B cell (primary cell): Measurements from ENCODE around the gene STXBP1. TPM values are rescaled to one million over a fixed set of nuclear protein-coding genes. Genes with fewer than 3 reads are reported as not detected.

Experiments used
- ATAC-seq: fragments of 200-7000 bp; cut with Tn5 transposase; one replicate; pipeline ENCODE4 v1.10.0; 2021; ENCODE audit warnings: low read depth, mild to moderate bottlenecking, moderate number of reproducible peaks, moderate library complexity
- CTCF ChIA-PET: fragments of 350-600 bp; sonication (Branson Sonifier 250); formaldehyde crosslinking; loops from one replicate; lab custom pipeline; 2021; ENCODE audit warnings: antibody characterized with exemption, inconsistent platforms; lab: Charles Lee
- POLR2A ChIA-PET: fragments of 350-600 bp; sonication (Branson Sonifier 250); formaldehyde crosslinking; loops from one replicate; lab custom pipeline; 2021; ENCODE audit warnings: antibody characterized with exemption; lab: Charles Lee
- DNase-seq: peaks from one replicate; pipeline ENCODE4 v3.0.0; 2013
- H2AFZ ChIP-seq: 2 replicates; pipeline ENCODE4 v1.6.1; 2012; ENCODE audit warnings: mild to moderate bottlenecking, low read depth, low read length; ENCODE audit not compliant: insufficient read depth, poor library complexity, severe bottlenecking
- H3K27ac ChIP-seq, 2 donors: 1 replicate in 1 of 2; 2 replicates in 1 of 2; pipeline ENCODE4 v1.5.1; 2012 to 2013; ENCODE audit warnings: low read length in 2 of 2, mild to moderate bottlenecking in 2 of 2, moderate library complexity in 1 of 2
- H3K27me3 ChIP-seq, 4 experiments: fragments of 200-600 bp in 1 of 4; sonication (generic) in 1 of 4; replicated peaks in 1 of 4; 1 replicate in 2 of 4; 2 replicates in 2 of 4; pipeline versions ENCODE4 v1.6.1 to v1.7.0; 2013 to 2016; ENCODE audit warnings: low read length in 3 of 4, mild to moderate bottlenecking in 2 of 4, mixed read lengths in 1 of 4, moderate library complexity in 1 of 4; ENCODE audit not compliant: insufficient read depth in 4 of 4, control insufficient read depth in 3 of 4; ENCODE audit errors: control extremely low read depth in 1 of 4
- H3K36me3 ChIP-seq, 2 experiments: replicated peaks in 1 of 2; 1 replicate in 1 of 2; 2 replicates in 1 of 2; pipeline versions ENCODE4 v1.6.1 to v1.7.1; 2013; ENCODE audit warnings: low read length in 1 of 2; ENCODE audit not compliant: insufficient read depth in 2 of 2, control insufficient read depth in 1 of 2; ENCODE audit errors: control extremely low read depth in 1 of 2, extremely low read depth in 1 of 2
- H3K4me1 ChIP-seq, 2 donors: fragments of 200-600 bp in 1 of 2; sonication (generic) in 1 of 2; 1 replicate in 1 of 2; 2 replicates in 1 of 2; pipeline versions ENCODE4 v1.5.1 to v1.6.1; 2013 to 2017; ENCODE audit warnings: low read length in 2 of 2; ENCODE audit not compliant: control insufficient read depth in 2 of 2, insufficient read depth in 2 of 2
- H3K4me2 ChIP-seq: replicated peaks from 2 replicates; pipeline ENCODE3; 2012; ENCODE audit warnings: mild to moderate bottlenecking, low read depth, low read length; ENCODE audit not compliant: poor library complexity, severe bottlenecking
- H3K4me3 ChIP-seq, 5 experiments: fragments of 200-600 bp in 1 of 5; sonication (generic) in 1 of 5; 1 replicate in 3 of 5; 2 replicates in 2 of 5; pipeline versions ENCODE4 v1.5.1 to v1.7.0; 2011 to 2016; ENCODE audit warnings: low read length in 4 of 5, mild to moderate bottlenecking in 4 of 5, low read depth in 2 of 5, control low read depth in 1 of 5, moderate library complexity in 1 of 5; ENCODE audit not compliant: insufficient read depth in 1 of 5; ENCODE audit errors: control extremely low read depth in 1 of 5, extremely low read depth in 1 of 5
- H3K79me2 ChIP-seq: fragments of 200-600 bp; sonication (generic); one replicate; pipeline ENCODE4 v1.6.0; 2016; ENCODE audit warnings: low read length; ENCODE audit not compliant: control insufficient read depth, insufficient read depth
- H3K9ac ChIP-seq: fragments of 200-600 bp; sonication (generic); 2 replicates; pipeline ENCODE4 v1.6.1; 2017; ENCODE audit warnings: mild to moderate bottlenecking, low read length, moderate library complexity
- H3K9me3 ChIP-seq, 3 donors: one replicate each; pipeline versions ENCODE4 v1.6.1 to v1.7.1; 2013; ENCODE audit warnings: low read length in 2 of 3; ENCODE audit not compliant: control insufficient read depth in 2 of 3, insufficient read depth in 1 of 3; ENCODE audit errors: control extremely low read depth in 1 of 3
- H4K20me1 ChIP-seq: 2 replicates; pipeline ENCODE4 v1.6.0; 2012; ENCODE audit warnings: mild to moderate bottlenecking, low read length; ENCODE audit not compliant: insufficient read depth, control insufficient read depth, poor library complexity, severe bottlenecking
- H3K27ac Mint-ChIP-seq: one replicate; pipeline ENCODE4 v1.8.0; 2021; ENCODE audit warnings: mixed read lengths
- H3K27me3 Mint-ChIP-seq: one replicate; pipeline ENCODE4 v1.8.0; 2021; ENCODE audit warnings: mixed read lengths
- H3K4me1 Mint-ChIP-seq: one replicate; pipeline ENCODE4 v1.8.0; 2021; ENCODE audit warnings: mixed read lengths
- H3K4me3 Mint-ChIP-seq: one replicate; pipeline ENCODE4 v1.8.0; 2021; ENCODE audit warnings: mixed read lengths
- H3K9me3 Mint-ChIP-seq: one replicate; pipeline ENCODE4 v1.8.0; 2022; ENCODE audit warnings: mixed read lengths; ENCODE audit not compliant: insufficient read depth
- CTCF ChIP-seq: fragments of 200-600 bp; IDR thresholded peaks from one replicate; pipeline ENCODE4 v1.8.0; 2022; ENCODE audit warnings: antibody characterized with exemption, mild to moderate bottlenecking
- EZH2 ChIP-seq: IDR thresholded peaks from 2 replicates; pipeline ENCODE4 v1.6.1; 2012; ENCODE audit warnings: borderline replicate concordance, low read depth, mild to moderate bottlenecking, moderate library complexity, low read length; ENCODE audit not compliant: insufficient read depth, poor library complexity, severe bottlenecking
- WGBS: methylation state at CpG from one replicate; pipeline ENCODE4 v1.1.5; 2013; ENCODE audit warnings: missing lambda C conversion rate; ENCODE audit not compliant: insufficient coverage; 5-methylcytosine and 5-hydroxymethylcytosine counted together
- intact Hi-C: fragments of 100-400 bp; cut with micrococcal nuclease; formaldehyde crosslinking; loops from one replicate; pipeline ENCODE4 v1.10.0; 2022
- polyA plus RNA-seq: library from polyadenylated mRNA; depleted of rRNA; stranded (reverse); fragments of >200 nt; gene quantifications from 2 replicates; pipeline ENCODE4 v1.2.3, GENCODE V29; 2012
- total RNA-seq, 2 donors: library from RNA; stranded (reverse); fragments of 120-200 nt in 1 of 2; gene quantifications; 1 replicate in 1 of 2; 2 replicates in 1 of 2; pipeline versions ENCODE4 v1.2.3 to v1.2.4, GENCODE V29; 2013 to 2022

STXBP1 gene
- total and polyA plus RNA-seq, 2 donors (not counting 1 experiment from before 2014, with no cell fraction given), result 0.62 TPM; not detected in 1

- H2AFZ ChIP-seq, result no peak overlapping the region
- no peak overlapping the region for H3K27ac ChIP-seq
- peaks cover 0 to 3% (median 0%) of the 10 kb centered on the region in 4 experiments for H3K27me3 ChIP-seq
- POLR2A ChIA-PET, result no interaction called here
- CTCF ChIA-PET, result no interaction called here
- intact Hi-C loops, result no loop called here
- H3K4me3 Mint-ChIP-seq, result no peak overlapping the region
- H3K36me3 ChIP-seq, result no peaks in the 10 kb centered on the region
- H4K20me1 ChIP-seq, result no peaks in the 10 kb centered on the region
- no peak overlapping the region for H3K9ac ChIP-seq
- no peak overlapping the region for H3K27ac Mint-ChIP-seq
- no peak overlapping the region for H3K4me3 ChIP-seq
- peaks cover 23% of the 10 kb centered on the region for H3K27me3 Mint-ChIP-seq
- no peaks in the 10 kb centered on the region for H3K4me1 ChIP-seq
- H3K9me3 Mint-ChIP-seq, result no peaks in the 10 kb centered on the region
- H3K4me1 Mint-ChIP-seq, result no peaks in the 10 kb centered on the region
- no peak for ATAC-seq
- no peak for DNase-seq
- H3K4me2 ChIP-seq, result no peak overlapping the region
- TF ChIP-seq CTCF (no peak), EZH2 (no peak)
- no CpG with 5 or more reads among the region's 5 CpGs for WGBS
- H3K79me2 ChIP-seq, result no peaks in the 10 kb centered on the region
- peaks cover 0 to 6% (median 0%) of the 10 kb centered on the region in 3 donors for H3K9me3 ChIP-seq
Observed at GRCh38 chr9:127634698-127635097, 22.6 kb downstream of the STXBP1 start.

GRCh38 chr9:127635201-127635735 lies 23.2 kb downstream of the STXBP1 start:
- CTCF ChIA-PET, result no interaction called here

More at GRCh38 chr9:127635201-127635735, 23.2 kb downstream of the STXBP1 start:
- intact Hi-C loops, result no loop called here
- no peaks in the 10 kb centered on the region for H3K79me2 ChIP-seq
- no peak for ATAC-seq
- TF ChIP-seq EZH2, result no peak
- no peak for TF ChIP-seq CTCF
- WGBS, result 100% methylated on average over 6 of the region's 8 CpGs
- no peak overlapping the region for H3K27ac Mint-ChIP-seq
- H3K9ac ChIP-seq, result no peak overlapping the region
- peaks cover 0 to 3% (median 0%) of the 10 kb centered on the region in 4 experiments for H3K27me3 ChIP-seq
- DNase-seq, result no peak
- H3K27me3 Mint-ChIP-seq, result peaks cover 23% of the 10 kb centered on the region
- H3K36me3 ChIP-seq, result no peaks in the 10 kb centered on the region
- H2AFZ ChIP-seq, result no peak overlapping the region
- POLR2A ChIA-PET, result no interaction called here
- peaks cover 0 to under 1% (median 0%) of the 10 kb centered on the region in 3 donors for H3K9me3 ChIP-seq
- H3K27ac ChIP-seq, result no peak overlapping the region
- H3K4me2 ChIP-seq, result no peak overlapping the region
- H4K20me1 ChIP-seq, result no peaks in the 10 kb centered on the region
- H3K4me3 Mint-ChIP-seq, result no peak overlapping the region
- H3K4me1 Mint-ChIP-seq, result no peaks in the 10 kb centered on the region
- no peaks in the 10 kb centered on the region for H3K4me1 ChIP-seq
- H3K9me3 Mint-ChIP-seq, result no peaks in the 10 kb centered on the region
- no peak overlapping the region for H3K4me3 ChIP-seq
